ENCODE measurements around the gene SCN10A. TPM values are rescaled to one million over a fixed set of nuclear protein-coding genes. Genes with fewer than 3 reads are reported as not detected.

The SCN10A gene
- total and polyA plus RNA-seq, 4 experiments from 2014 or later: not detected

GRCh38 chr3:38723569-38724391, 92.2 kb downstream of the SCN10A start:
- H3K4me3 Mint-ChIP-seq: no peak overlapping the region
- DNase-seq: no peak
- H3K9me3 Mint-ChIP-seq: peaks cover 0 to 1% (median 0%) of the 10 kb centered on the region in 8 donors
- intact Hi-C loops (cut with micrococcal nuclease): no loop called here
- H3K4me1 Mint-ChIP-seq: peaks cover 0 to 2% (median under 1%) of the 10 kb centered on the region in 4 donors
- Histone ChIP-seq H3K36me3 (ENCODE audit: insufficient read depth, low read length) (no peaks in the 10 kb centered on the region), H3K9me3 (ENCODE audit: control insufficient read depth in 1 of 2, low read length in 2 of 2) (no peaks in the 10 kb centered on the region), H3K27ac (ENCODE audit: low read depth, low read length) (no peak overlapping the region), H3K27me3 (ENCODE audit: insufficient read depth, low read length) (no peaks in the 10 kb centered on the region), H3K4me3 (ENCODE audit: low read length in 2 of 2) (no peak overlapping the region), H3K4me1 (ENCODE audit: insufficient read depth, low read length) (no peaks in the 10 kb centered on the region)
- ChIA-PET CTCF (ENCODE audit: partially characterized antibody) (interaction anchor here (0.7 kb wide), 1 partner anchor 10 kb away, joined by 3 read pairs; no protein-coding TSS in a partner anchor), POLR2A (ENCODE audit: partially characterized antibody) (no interaction called here)
- no peaks in the 10 kb centered on the region for H3K36me3 Mint-ChIP-seq
- H3K27ac Mint-ChIP-seq: no peak overlapping the region
- H3K27me3 Mint-ChIP-seq: peaks cover 6 to 7% of the 10 kb centered on the region in 2 donors

DNA sequence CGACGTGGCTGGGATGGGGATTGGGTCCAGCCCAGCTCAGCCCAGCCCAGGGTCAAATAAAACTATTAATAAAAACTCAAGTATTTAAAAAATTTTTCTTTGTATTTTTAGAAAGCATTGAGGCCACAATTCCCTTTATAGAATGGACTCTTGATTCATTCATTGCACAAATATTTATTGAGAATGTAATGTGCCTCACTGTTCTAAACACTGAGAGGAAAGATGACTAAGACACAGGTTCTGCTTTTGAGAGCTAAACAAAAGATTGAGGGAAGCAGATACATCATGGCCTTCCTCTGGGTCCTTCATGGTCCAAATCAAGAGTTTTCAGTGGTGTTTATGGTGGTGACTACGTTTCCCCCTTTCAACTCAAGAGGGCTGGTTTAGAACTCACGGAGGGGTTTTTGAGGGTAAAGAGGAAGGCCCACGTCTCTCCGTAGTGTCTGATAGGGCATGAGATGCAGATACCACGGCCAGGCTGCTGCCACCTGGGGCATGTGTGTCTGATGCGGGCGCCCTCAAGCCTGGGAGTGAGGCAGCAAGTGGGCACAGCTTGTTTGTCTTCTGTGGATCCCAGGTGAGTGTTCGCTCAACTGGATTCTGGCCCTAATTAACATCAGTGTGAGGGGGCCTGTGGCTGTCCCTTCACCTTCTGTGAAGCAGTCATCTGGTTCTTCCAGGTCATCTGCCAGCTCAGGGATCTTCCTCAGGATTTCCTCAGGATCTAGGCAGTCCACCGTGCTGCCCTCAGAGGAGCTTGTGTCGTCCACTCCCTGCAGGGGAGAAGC, 93.0 kb downstream of the SCN10A start:
- H3K27me3 Mint-ChIP-seq: peaks cover 4 to 5% of the 10 kb centered on the region in 2 donors
- H3K27me3 ChIP-seq (ENCODE audit: insufficient read depth, low read length): no peaks in the 10 kb centered on the region
- intact Hi-C loops (cut with micrococcal nuclease): no loop called here
- H3K36me3 ChIP-seq (ENCODE audit: insufficient read depth, low read length): no peaks in the 10 kb centered on the region
- H3K36me3 Mint-ChIP-seq: no peaks in the 10 kb centered on the region
- CTCF ChIA-PET (ENCODE audit: partially characterized antibody): no interaction called here
- POLR2A ChIA-PET (ENCODE audit: partially characterized antibody): no interaction called here
- H3K4me3 Mint-ChIP-seq: no peak overlapping the region
- no peak overlapping the region for H3K27ac ChIP-seq (ENCODE audit: low read depth, low read length)
- no peak for DNase-seq
- H3K9me3 Mint-ChIP-seq: peaks cover 0 to 1% (median 0%) of the 10 kb centered on the region in 8 donors
- H3K9me3 ChIP-seq (ENCODE audit: control insufficient read depth in 1 of 2, low read length in 2 of 2): no peaks in the 10 kb centered on the region
- peaks cover 0 to 4% (median under 1%) of the 10 kb centered on the region in 4 donors for H3K4me1 Mint-ChIP-seq
- no peaks in the 10 kb centered on the region for H3K4me1 ChIP-seq (ENCODE audit: insufficient read depth, low read length)
- no peak overlapping the region for H3K27ac Mint-ChIP-seq
- no peak overlapping the region for H3K4me3 ChIP-seq (ENCODE audit: low read length in 2 of 2)

GRCh38 chr3:38721207-38721772, 94.7 kb downstream of the SCN10A start:
- H3K27me3 ChIP-seq (ENCODE audit: insufficient read depth, low read length): no peaks in the 10 kb centered on the region
- Mint-ChIP-seq H3K9me3 (peaks cover 0 to 1% (median 0%) of the 10 kb centered on the region in 8 donors), H3K36me3 (no peaks in the 10 kb centered on the region), H3K27me3 (peaks cover 4 to 5% of the 10 kb centered on the region in 2 donors), H3K4me3 (no peak overlapping the region), H3K4me1 (peaks cover 0 to 4% (median under 1%) of the 10 kb centered on the region in 4 donors), H3K27ac (no peak overlapping the region)
- ChIA-PET CTCF (ENCODE audit: partially characterized antibody) (no interaction called here), POLR2A (ENCODE audit: partially characterized antibody) (no interaction called here)
- DNase-seq: no peak
- H3K36me3 ChIP-seq (ENCODE audit: insufficient read depth, low read length): no peaks in the 10 kb centered on the region
- no peaks in the 10 kb centered on the region for H3K9me3 ChIP-seq (ENCODE audit: control insufficient read depth in 1 of 2, low read length in 2 of 2)
- H3K4me1 ChIP-seq (ENCODE audit: insufficient read depth, low read length): no peaks in the 10 kb centered on the region
- no peak overlapping the region for H3K4me3 ChIP-seq (ENCODE audit: low read length in 2 of 2)
- H3K27ac ChIP-seq (ENCODE audit: low read depth, low read length): no peak overlapping the region
- intact Hi-C loops (cut with micrococcal nuclease): no loop called here

DNA sequence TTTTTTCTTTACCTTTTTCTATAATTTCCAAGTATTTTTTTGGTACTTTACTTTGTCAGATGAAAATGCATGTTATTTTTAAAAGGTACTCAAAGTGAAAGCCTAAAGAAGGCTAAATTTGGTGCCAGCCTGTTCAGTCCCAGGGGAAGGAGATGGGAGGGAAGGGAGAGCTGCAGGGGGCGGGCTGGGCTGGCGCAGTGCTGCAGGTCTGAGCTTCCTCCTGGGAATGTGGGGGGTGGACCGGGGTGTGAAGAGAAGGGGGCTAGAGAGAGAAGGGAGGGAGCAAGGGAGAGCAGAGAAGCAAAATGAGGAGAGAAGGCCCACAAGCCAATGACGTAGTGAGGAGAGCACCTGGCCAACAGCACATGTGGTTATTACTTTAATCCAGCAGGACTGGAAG, 95.6 kb downstream of the SCN10A start:
- ChIA-PET POLR2A (ENCODE audit: partially characterized antibody) (no interaction called here), CTCF (ENCODE audit: partially characterized antibody) (no interaction called here)
- Mint-ChIP-seq H3K9me3 (peaks cover 0 to 1% (median 0%) of the 10 kb centered on the region in 8 donors), H3K4me1 (peaks cover 0 to 4% (median under 1%) of the 10 kb centered on the region in 4 donors), H3K36me3 (no peaks in the 10 kb centered on the region), H3K27me3 (peaks cover 4 to 5% of the 10 kb centered on the region in 2 donors), H3K4me3 (no peak overlapping the region), H3K27ac (no peak overlapping the region)
- no peak overlapping the region for H3K4me3 ChIP-seq (ENCODE audit: low read length in 2 of 2)
- H3K36me3 ChIP-seq (ENCODE audit: insufficient read depth, low read length): no peaks in the 10 kb centered on the region
- no peaks in the 10 kb centered on the region for H3K9me3 ChIP-seq (ENCODE audit: control insufficient read depth in 1 of 2, low read length in 2 of 2)
- no peak overlapping the region for H3K27ac ChIP-seq (ENCODE audit: low read depth, low read length)
- no peak for DNase-seq
- intact Hi-C loops (cut with micrococcal nuclease): no loop called here
- no peaks in the 10 kb centered on the region for H3K4me1 ChIP-seq (ENCODE audit: insufficient read depth, low read length)
- H3K27me3 ChIP-seq (ENCODE audit: insufficient read depth, low read length): no peaks in the 10 kb centered on the region

- H3K9me3 ChIP-seq (ENCODE audit: control insufficient read depth in 1 of 2, low read length in 2 of 2): no peaks in the 10 kb centered on the region
- Mint-ChIP-seq H3K9me3 (no peaks in the 10 kb centered on the region), H3K36me3 (no peaks in the 10 kb centered on the region), H3K4me1 (peaks cover 0 to 4% (median under 1%) of the 10 kb centered on the region in 4 donors), H3K27ac (no peak overlapping the region), H3K27me3 (peaks cover 5 to 6% of the 10 kb centered on the region in 2 donors), H3K4me3 (no peak overlapping the region)
- intact Hi-C loops (cut with micrococcal nuclease): no loop called here
- DNase-seq: no peak
- ChIA-PET POLR2A (ENCODE audit: partially characterized antibody) (no interaction called here), CTCF (ENCODE audit: partially characterized antibody) (no interaction called here)
- H3K4me1 ChIP-seq (ENCODE audit: insufficient read depth, low read length): no peaks in the 10 kb centered on the region
- H3K4me3 ChIP-seq (ENCODE audit: low read length in 2 of 2): no peak overlapping the region
- H3K27ac ChIP-seq (ENCODE audit: low read depth, low read length): no peak overlapping the region
- no peaks in the 10 kb centered on the region for H3K36me3 ChIP-seq (ENCODE audit: insufficient read depth, low read length)
- no peaks in the 10 kb centered on the region for H3K27me3 ChIP-seq (ENCODE audit: insufficient read depth, low read length)
These were observed 98.4 kb downstream of the SCN10A start for GRCh38 chr3:38717355-38718240.

DNA sequence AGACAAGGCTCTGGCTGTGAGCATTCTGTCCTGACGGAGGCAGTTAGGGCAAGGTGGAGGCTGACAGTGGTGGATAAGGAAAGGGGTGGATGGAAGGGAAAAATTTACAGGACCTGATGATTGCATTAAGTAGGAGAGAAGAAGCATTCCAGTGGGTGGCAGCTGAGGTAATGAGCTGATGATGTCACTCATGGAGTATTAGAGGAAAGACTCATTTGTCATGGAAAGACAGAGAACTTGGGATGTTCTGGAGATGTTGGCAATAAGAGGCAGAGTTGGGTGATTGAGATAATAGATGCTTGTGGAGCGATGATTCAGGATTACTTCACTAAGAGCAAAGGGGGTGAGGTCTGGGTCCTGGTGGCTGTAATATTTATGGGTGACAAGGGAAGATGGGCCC, 102.9 kb downstream of the SCN10A start:
- CTCF ChIA-PET (ENCODE audit: partially characterized antibody): no interaction called here
- DNase-seq: no peak
- no peaks in the 10 kb centered on the region for H3K4me1 ChIP-seq (ENCODE audit: insufficient read depth, low read length)
- H3K27ac ChIP-seq (ENCODE audit: low read depth, low read length): no peak overlapping the region
- Mint-ChIP-seq H3K4me1 (no peaks in the 10 kb centered on the region), H3K27me3 (peaks cover 12 to 14% of the 10 kb centered on the region in 2 donors), H3K36me3 (no peaks in the 10 kb centered on the region), H3K27ac (no peak overlapping the region), H3K4me3 (no peak overlapping the region), H3K9me3 (no peaks in the 10 kb centered on the region)
- H3K36me3 ChIP-seq (ENCODE audit: insufficient read depth, low read length): no peaks in the 10 kb centered on the region
- H3K9me3 ChIP-seq (ENCODE audit: control insufficient read depth in 1 of 2, low read length in 2 of 2): no peaks in the 10 kb centered on the region
- intact Hi-C loops (cut with micrococcal nuclease): no loop called here
- no peaks in the 10 kb centered on the region for H3K27me3 ChIP-seq (ENCODE audit: insufficient read depth, low read length)
- POLR2A ChIA-PET (ENCODE audit: partially characterized antibody): no interaction called here
- no peak overlapping the region for H3K4me3 ChIP-seq (ENCODE audit: low read length in 2 of 2)

All from CD4-positive, alpha-beta memory T cell (primary cell).